Measurements from ENCODE around the gene UNC5C.

DNA sequence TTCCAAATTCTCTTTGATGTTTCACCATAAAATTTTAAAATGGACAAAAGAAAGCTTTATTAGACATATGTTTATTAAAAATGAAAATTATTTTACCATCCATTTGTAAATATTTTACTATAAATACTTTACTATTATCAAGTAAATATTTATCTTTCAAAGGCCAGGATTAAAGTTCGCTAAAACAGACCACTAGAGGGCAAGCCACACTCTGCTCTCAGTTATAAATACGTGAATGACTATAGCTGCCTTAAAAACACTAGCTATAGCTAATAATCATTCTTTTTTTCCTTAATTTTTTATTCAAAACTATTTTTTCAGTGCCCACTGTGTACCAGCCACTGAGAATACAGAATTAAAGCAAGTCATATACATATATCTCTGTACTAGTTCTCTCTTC, 38.6 kb downstream of the UNC5C start:
- TF ChIP-seq, protein P1, sequence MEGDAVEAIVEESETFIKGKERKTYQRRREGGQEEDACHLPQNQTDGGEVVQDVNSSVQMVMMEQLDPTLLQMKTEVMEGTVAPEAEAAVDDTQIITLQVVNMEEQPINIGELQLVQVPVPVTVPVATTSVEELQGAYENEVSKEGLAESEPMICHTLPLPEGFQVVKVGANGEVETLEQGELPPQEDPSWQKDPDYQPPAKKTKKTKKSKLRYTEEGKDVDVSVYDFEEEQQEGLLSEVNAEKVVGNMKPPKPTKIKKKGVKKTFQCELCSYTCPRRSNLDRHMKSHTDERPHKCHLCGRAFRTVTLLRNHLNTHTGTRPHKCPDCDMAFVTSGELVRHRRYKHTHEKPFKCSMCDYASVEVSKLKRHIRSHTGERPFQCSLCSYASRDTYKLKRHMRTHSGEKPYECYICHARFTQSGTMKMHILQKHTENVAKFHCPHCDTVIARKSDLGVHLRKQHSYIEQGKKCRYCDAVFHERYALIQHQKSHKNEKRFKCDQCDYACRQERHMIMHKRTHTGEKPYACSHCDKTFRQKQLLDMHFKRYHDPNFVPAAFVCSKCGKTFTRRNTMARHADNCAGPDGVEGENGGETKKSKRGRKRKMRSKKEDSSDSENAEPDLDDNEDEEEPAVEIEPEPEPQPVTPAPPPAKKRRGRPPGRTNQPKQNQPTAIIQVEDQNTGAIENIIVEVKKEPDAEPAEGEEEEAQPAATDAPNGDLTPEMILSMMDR (IDR thresholded peaks at IDR 0.05), result peak; percentile 28 to 63 (median 49)
- TF ChIP-seq POLR2A (IDR thresholded peaks at IDR 0.05), result no peak
- no peak for TF ChIP-seq EP300 (IDR thresholded peaks at IDR 0.05)

All from tibial nerve (tissue), 4 donors.